ENCODE results near the gene CTPS1. TPM values are rescaled to one million over a fixed set of nuclear protein-coding genes. Genes with fewer than 3 reads are reported as not detected.

The CTPS1 gene
- total RNA-seq, 1 experiment from 2014 or later, result 63.1 TPM

- Mint-ChIP-seq H3K27ac (ENCODE audit: unreplicated experiment) (peak overlapping the region; percentile 3), H3K4me1 (ENCODE audit: low read depth, unreplicated experiment) (peaks cover 7% of the 10 kb centered on the region), H3K4me3 (ENCODE audit: unreplicated experiment) (no peak overlapping the region), H3K36me3 (ENCODE audit: insufficient read depth, unreplicated experiment) (peaks cover 84% of the 10 kb centered on the region), H3K9me3 (ENCODE audit: unreplicated experiment) (no peaks in the 10 kb centered on the region), H3K27me3 (ENCODE audit: insufficient read depth, unreplicated experiment) (no peaks in the 10 kb centered on the region)
- intact Hi-C loops (cut with micrococcal nuclease; ENCODE audit: unreplicated experiment), result no loop called here
- Histone ChIP-seq H3K9me3 (no peaks in the 10 kb centered on the region), H3K4me3 (ENCODE audit: low read depth, low read length) (no peak overlapping the region), H3K27me3 (replicated peaks; ENCODE audit: control insufficient read depth, insufficient read depth, low read length) (no peaks in the 10 kb centered on the region), H3K36me3 (ENCODE audit: control insufficient read depth, insufficient read depth, low read length) (peaks cover 1% of the 10 kb centered on the region; the same call in 1 of the 2 replicates), H3K4me1 (no peaks in the 10 kb centered on the region)
- BruUV-seq (replicated peaks), result no TSS peak
- ChIA-PET POLR2A (no interaction called here), CTCF (interaction anchor here (0.5 to 2.5 kb wide), 2 partner anchors 101 to 219 kb away, joined by 3 to 12 read pairs; no protein-coding TSS in a partner anchor)
- TF ChIP-seq CTCF (IDR thresholded peaks at IDR 0.05; ENCODE audit: insufficient read depth in 1 of 2, low read depth in 1 of 2, low read length in 1 of 2, severe bottlenecking in 1 of 2, unreplicated experiment in 1 of 2), result no peak
- DNase-seq, result no peak
Measured at GRCh38 chr1:41022424-41022823, 42.9 kb downstream of the CTPS1 start.

GRCh38 chr1:41023279-41023990 lies 43.9 kb downstream of the CTPS1 start:
- H3K27me3 Mint-ChIP-seq (ENCODE audit: insufficient read depth, unreplicated experiment), result no peaks in the 10 kb centered on the region
- BruUV-seq (replicated peaks), result no TSS peak
- H3K9me3 ChIP-seq, result no peaks in the 10 kb centered on the region
- CTCF ChIA-PET, result interaction anchor here (2.5 kb wide), 1 partner anchor 100 kb away, joined by 12 read pairs; no protein-coding TSS in a partner anchor
- H3K36me3 ChIP-seq (ENCODE audit: control insufficient read depth, insufficient read depth, low read length), result peaks cover 1% of the 10 kb centered on the region; the same call in 1 of the 2 replicates
- TF ChIP-seq CTCF (IDR thresholded peaks at IDR 0.05; ENCODE audit: insufficient read depth in 1 of 2, low read depth in 1 of 2, low read length in 1 of 2, severe bottlenecking in 1 of 2, unreplicated experiment in 1 of 2), result peak; percentile 15 to 30
- H3K4me1 Mint-ChIP-seq (ENCODE audit: low read depth, unreplicated experiment), result peaks cover 7% of the 10 kb centered on the region
- POLR2A ChIA-PET, result no interaction called here
- peak overlapping the region; percentile 45 for H3K4me3 Mint-ChIP-seq (ENCODE audit: unreplicated experiment)
- no peaks in the 10 kb centered on the region for H3K4me1 ChIP-seq
- DNase-seq, result peak in 1 of 2 experiments; percentile 28
- peak overlapping the region; percentile 82 for H3K27ac Mint-ChIP-seq (ENCODE audit: unreplicated experiment)
- H3K36me3 Mint-ChIP-seq (ENCODE audit: insufficient read depth, unreplicated experiment), result peaks cover 79% of the 10 kb centered on the region
- no peaks in the 10 kb centered on the region for H3K27me3 ChIP-seq (replicated peaks; ENCODE audit: control insufficient read depth, insufficient read depth, low read length)
- intact Hi-C loops (cut with micrococcal nuclease; ENCODE audit: unreplicated experiment), result no loop called here
- H3K4me3 ChIP-seq (ENCODE audit: low read depth, low read length), result no peak overlapping the region
- H3K9me3 Mint-ChIP-seq (ENCODE audit: unreplicated experiment), result no peaks in the 10 kb centered on the region

GRCh38 chr1:41024953-41025352 lies 45.5 kb downstream of the CTPS1 start:
- POLR2A ChIA-PET, result no interaction called here

More at GRCh38 chr1:41024953-41025352, 45.5 kb downstream of the CTPS1 start:
- no peaks in the 10 kb centered on the region for H3K9me3 ChIP-seq
- H3K27ac Mint-ChIP-seq (ENCODE audit: unreplicated experiment), result peak overlapping the region; percentile 50
- no peaks in the 10 kb centered on the region for H3K27me3 ChIP-seq (replicated peaks; ENCODE audit: control insufficient read depth, insufficient read depth, low read length)
- peaks cover 79% of the 10 kb centered on the region for H3K36me3 Mint-ChIP-seq (ENCODE audit: insufficient read depth, unreplicated experiment)
- H3K4me3 Mint-ChIP-seq (ENCODE audit: unreplicated experiment), result no peak overlapping the region
- no peak for TF ChIP-seq CTCF (IDR thresholded peaks at IDR 0.05; ENCODE audit: insufficient read depth in 1 of 2, low read depth in 1 of 2, low read length in 1 of 2, severe bottlenecking in 1 of 2, unreplicated experiment in 1 of 2)
- no TSS peak for BruUV-seq (replicated peaks)
- H3K4me3 ChIP-seq (ENCODE audit: low read depth, low read length), result no peak overlapping the region
- peaks cover 1% of the 10 kb centered on the region; the same call in 1 of the 2 replicates for H3K36me3 ChIP-seq (ENCODE audit: control insufficient read depth, insufficient read depth, low read length)
- H3K9me3 Mint-ChIP-seq (ENCODE audit: unreplicated experiment), result no peaks in the 10 kb centered on the region
- H3K4me1 Mint-ChIP-seq (ENCODE audit: low read depth, unreplicated experiment), result peaks cover 7% of the 10 kb centered on the region
- no peak for DNase-seq
- no peaks in the 10 kb centered on the region for H3K27me3 Mint-ChIP-seq (ENCODE audit: insufficient read depth, unreplicated experiment)
- no peaks in the 10 kb centered on the region for H3K4me1 ChIP-seq
- intact Hi-C loops (cut with micrococcal nuclease; ENCODE audit: unreplicated experiment), result loop anchor here (5.0 kb wide), 1 partner anchor 97 kb away; no protein-coding TSS in a partner anchor
- CTCF ChIA-PET, result interaction anchor here (2.5 kb wide), 1 partner anchor 98 kb away, joined by 12 read pairs; no protein-coding TSS in a partner anchor

Data from Caco-2 (cell line).